ENCODE measurements around the gene TRMT112.

TRMT112 gene

DNA sequence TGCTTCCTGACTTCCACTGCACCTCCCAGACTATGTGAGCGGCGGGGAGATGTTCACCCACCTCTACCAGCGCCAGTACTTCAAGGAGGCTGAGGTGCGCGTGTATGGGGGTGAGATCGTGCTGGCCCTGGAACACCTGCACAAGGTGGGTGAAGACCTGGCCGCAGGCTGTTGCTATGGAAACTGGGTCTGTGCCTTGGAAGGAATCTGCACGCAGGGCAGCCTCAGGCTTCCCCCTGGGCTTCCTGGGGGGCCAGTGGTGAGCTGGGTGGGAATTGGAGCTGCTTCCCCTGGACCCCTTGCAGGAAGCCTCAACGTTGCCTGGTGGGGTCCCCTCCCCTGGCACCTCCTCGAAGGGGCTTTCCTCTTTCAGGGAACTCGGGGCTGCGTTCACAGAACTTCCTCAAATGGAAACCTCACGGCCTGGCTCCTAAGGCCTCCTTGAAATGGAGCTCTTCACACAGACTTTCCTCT is 43.1 kb upstream of the TRMT112 start:
- DNase-seq, result no peak
- TF ChIP-seq, protein P1, sequence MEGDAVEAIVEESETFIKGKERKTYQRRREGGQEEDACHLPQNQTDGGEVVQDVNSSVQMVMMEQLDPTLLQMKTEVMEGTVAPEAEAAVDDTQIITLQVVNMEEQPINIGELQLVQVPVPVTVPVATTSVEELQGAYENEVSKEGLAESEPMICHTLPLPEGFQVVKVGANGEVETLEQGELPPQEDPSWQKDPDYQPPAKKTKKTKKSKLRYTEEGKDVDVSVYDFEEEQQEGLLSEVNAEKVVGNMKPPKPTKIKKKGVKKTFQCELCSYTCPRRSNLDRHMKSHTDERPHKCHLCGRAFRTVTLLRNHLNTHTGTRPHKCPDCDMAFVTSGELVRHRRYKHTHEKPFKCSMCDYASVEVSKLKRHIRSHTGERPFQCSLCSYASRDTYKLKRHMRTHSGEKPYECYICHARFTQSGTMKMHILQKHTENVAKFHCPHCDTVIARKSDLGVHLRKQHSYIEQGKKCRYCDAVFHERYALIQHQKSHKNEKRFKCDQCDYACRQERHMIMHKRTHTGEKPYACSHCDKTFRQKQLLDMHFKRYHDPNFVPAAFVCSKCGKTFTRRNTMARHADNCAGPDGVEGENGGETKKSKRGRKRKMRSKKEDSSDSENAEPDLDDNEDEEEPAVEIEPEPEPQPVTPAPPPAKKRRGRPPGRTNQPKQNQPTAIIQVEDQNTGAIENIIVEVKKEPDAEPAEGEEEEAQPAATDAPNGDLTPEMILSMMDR (IDR thresholded peaks at IDR 0.05), result no peak
- no peaks in the 10 kb centered on the region for H3K9me3 Mint-ChIP-seq
- no peak overlapping the region for H3K27ac Mint-ChIP-seq
- H3K27me3 Mint-ChIP-seq (ENCODE audit: low read depth, poor library complexity), result peaks cover 4% of the 10 kb centered on the region
- H3K36me3 Mint-ChIP-seq (ENCODE audit: low read depth), result peaks cover 24% of the 10 kb centered on the region
- H3K4me3 Mint-ChIP-seq, result peak overlapping the region; percentile 57
- peaks cover 31% of the 10 kb centered on the region for H3K4me1 Mint-ChIP-seq

DNA sequence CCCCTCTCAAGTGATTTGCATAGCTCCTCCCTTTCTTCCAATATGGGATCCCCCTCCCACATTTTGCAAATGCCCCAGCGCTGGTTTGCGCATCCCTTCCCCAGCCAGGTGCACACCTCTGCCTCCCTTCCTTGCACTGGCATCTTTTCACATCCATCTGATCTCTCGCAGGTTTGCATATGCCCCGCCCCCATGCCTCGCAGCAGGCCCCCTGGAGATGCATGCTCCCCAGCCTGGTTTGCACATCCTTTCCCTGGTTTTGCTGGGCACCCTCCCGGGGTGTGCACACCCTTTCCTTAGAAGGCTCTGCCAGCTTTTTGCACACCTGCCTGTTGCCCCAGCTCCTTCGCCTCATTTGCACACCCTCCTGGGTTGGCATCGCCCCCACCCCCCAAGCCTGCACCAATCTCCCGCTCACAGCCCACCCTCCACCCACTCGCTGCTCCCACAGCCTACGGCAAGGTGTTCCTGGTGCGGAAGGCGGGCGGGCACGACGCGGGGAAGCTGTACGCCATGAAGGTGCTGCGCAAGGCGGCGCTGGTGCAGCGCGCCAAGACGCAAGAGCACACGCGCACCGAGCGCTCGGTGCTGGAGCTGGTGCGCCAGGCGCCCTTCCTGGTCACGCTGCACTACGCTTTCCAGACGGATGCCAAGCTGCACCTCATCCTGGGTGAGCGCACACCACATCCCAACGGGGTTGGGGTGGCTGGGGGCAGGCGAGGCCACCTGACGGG is 42.5 kb upstream of the TRMT112 start:
- DNase-seq, result no peak
- no peaks in the 10 kb centered on the region for H3K9me3 Mint-ChIP-seq
- H3K4me3 Mint-ChIP-seq, result peak overlapping the region; percentile 81
- H3K36me3 Mint-ChIP-seq (ENCODE audit: low read depth), result peaks cover 18% of the 10 kb centered on the region
- H3K27ac Mint-ChIP-seq, result no peak overlapping the region
- peaks cover 34% of the 10 kb centered on the region for H3K4me1 Mint-ChIP-seq
- peaks cover 4% of the 10 kb centered on the region for H3K27me3 Mint-ChIP-seq (ENCODE audit: low read depth, poor library complexity)
- TF ChIP-seq, protein P1 (IDR thresholded peaks at IDR 0.05), result no peak

DNA sequence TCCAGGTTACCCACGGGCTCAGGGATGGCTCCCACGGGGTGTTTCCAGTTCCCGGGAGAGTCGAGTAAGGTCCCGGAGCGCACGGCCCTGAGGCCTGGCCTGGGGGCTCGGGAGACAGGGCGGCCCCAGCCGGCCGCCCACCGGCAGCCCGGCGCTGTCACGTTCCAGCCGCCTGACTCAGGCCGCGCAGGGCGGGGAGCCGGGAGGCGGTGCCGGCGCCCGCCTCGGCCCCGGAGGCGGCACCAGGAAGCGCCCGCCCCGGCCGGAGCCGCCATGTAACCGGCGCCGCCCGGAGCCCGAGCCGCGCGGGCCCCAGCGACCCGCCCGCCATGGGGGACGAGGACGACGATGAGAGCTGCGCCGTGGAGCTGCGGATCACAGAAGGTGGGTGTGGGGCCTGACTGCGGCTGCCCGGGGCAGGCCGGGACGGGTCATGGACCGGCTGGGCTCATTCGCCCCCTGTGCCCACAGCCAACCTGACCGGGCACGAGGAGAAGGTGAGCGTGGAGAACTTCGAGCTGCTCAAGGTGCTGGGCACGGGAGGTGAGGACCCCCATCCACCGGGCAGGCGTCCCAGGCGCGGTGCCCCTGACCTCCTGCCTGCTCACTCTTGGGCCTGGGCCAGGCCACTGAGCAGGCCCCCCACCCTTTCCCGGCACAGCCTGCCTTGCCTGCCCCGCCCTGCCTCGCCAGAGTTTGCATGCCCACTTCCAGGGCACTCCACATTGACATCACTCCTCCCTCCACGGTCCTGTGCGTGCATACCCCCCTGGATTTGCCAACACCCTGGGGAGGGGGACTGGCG is 41.8 kb upstream of the TRMT112 start, which contains the start of gene RPS6KA4:
RPS6KA4 (plus strand) TSS at position 256 of the 805 bp plus-strand sequence; CDS start at position 330, 74 bp downstream.
- Mint-ChIP-seq H3K4me1 (peaks cover 34% of the 10 kb centered on the region), H3K27ac (no peak within 1 kb of the TSS), H3K4me3 (peak within 1 kb of the TSS; percentile 81), H3K27me3 (ENCODE audit: low read depth, poor library complexity) (peaks cover 4% of the 10 kb centered on the region), H3K36me3 (ENCODE audit: low read depth) (peaks cover 13% of the 10 kb centered on the region), H3K9me3 (no peaks in the 10 kb centered on the region)
- DNase-seq, result peak; percentile 69
- TF ChIP-seq, protein P1 (IDR thresholded peaks at IDR 0.05), result no peak

DNA sequence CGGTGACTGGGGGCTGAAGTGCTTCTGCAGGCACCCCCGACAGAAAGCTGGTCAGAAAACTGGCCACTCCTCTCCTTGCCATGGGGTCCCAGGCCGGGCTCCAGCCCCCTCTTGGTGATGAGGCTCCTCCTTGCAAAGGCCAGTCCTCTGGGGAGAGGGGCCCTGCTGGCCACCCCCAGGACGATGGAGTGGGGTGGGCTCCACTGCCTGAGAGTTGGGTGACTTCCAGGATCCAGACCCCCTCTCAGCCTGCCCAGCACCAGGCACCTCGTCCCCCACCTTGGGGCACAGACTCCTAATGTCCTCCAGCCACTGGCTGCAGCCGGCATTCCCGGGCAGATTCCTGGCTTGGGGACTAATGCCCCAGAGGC is 41.2 kb upstream of the TRMT112 start:
- peak overlapping the region; percentile 60 for H3K4me3 Mint-ChIP-seq

DNA sequence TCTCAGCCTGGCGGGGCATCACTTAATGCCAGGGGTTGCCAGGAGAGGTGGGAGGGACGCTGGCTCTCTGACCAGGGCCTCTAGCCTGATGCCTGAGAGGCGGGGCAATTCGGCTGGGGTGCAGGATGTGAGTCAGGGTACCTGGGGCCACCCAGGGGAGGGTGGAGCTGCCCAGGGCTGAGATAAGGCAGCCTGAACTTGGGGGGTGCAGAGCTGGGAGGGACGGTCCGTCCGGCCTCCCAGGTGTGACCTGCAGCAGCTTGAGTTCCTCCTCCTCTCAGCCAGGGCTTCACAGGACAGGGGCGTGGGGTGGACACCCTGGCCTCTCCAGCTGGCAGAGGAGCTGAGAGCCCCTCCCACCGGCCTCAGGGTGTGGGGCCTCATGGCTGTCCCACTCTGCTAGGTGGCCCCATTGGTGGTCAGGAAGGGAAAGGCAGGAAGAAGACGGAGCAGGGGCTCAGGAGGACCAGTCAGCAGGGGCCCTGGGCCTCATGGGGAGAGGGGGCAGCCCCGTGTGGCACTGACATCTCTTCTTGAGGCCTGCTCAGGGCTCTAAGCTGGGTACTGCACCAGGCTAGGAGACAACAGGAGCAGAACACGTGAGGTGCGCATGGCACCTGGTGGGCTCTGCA is 40.7 kb upstream of the TRMT112 start:
- Mint-ChIP-seq H3K4me3 (peak overlapping the region; percentile 58), H3K4me1 (peaks cover 34% of the 10 kb centered on the region), H3K9me3 (no peaks in the 10 kb centered on the region), H3K36me3 (ENCODE audit: low read depth) (peaks cover 9% of the 10 kb centered on the region), H3K27me3 (ENCODE audit: low read depth, poor library complexity) (peaks cover 4% of the 10 kb centered on the region), H3K27ac (no peak overlapping the region)
- DNase-seq, result no peak
- TF ChIP-seq, protein P1 (IDR thresholded peaks at IDR 0.05), result no peak

More for the DNA sequence above, 41.2 kb upstream of the TRMT112 start:
- Mint-ChIP-seq H3K27me3 (ENCODE audit: low read depth, poor library complexity) (peaks cover 4% of the 10 kb centered on the region), H3K9me3 (no peaks in the 10 kb centered on the region), H3K27ac (no peak overlapping the region), H3K4me1 (peaks cover 34% of the 10 kb centered on the region), H3K36me3 (ENCODE audit: low read depth) (peaks cover 12% of the 10 kb centered on the region)
- TF ChIP-seq, protein P1 (IDR thresholded peaks at IDR 0.05), result no peak
- no peak for DNase-seq
